Tibial nerve (tissue), 4 donors: ENCODE measurements around the gene MYO7A.

ENCODE experiments used
- CTCF ChIP-seq, 5 experiments: fragments of 200-600 bp in 3 of 5; fragments of 450-650 bp in 2 of 5; sonication (generic) in 3 of 5; IDR thresholded peaks; one replicate each; pipeline ENCODE4 v1.5.1; 2016 to 2019; ENCODE audit warnings: antibody characterized with exemption in 5 of 5, mild to moderate bottlenecking in 3 of 5, moderate library complexity in 2 of 5
- EP300 ChIP-seq, 2 donors: sonication (generic); formaldehyde crosslinking; IDR thresholded peaks; one replicate each; pipeline ENCODE4 v1.6.1; 2017; ENCODE audit warnings: antibody characterized with exemption in 2 of 2, mild to moderate bottlenecking in 1 of 2
- POLR2A ChIP-seq, 2 donors: fragments of 450-650 bp; IDR thresholded peaks; one replicate each; pipeline ENCODE4 v1.6.1; 2017; ENCODE audit warnings: antibody characterized with exemption in 2 of 2, mild to moderate bottlenecking in 2 of 2, moderate library complexity in 2 of 2

DNA sequence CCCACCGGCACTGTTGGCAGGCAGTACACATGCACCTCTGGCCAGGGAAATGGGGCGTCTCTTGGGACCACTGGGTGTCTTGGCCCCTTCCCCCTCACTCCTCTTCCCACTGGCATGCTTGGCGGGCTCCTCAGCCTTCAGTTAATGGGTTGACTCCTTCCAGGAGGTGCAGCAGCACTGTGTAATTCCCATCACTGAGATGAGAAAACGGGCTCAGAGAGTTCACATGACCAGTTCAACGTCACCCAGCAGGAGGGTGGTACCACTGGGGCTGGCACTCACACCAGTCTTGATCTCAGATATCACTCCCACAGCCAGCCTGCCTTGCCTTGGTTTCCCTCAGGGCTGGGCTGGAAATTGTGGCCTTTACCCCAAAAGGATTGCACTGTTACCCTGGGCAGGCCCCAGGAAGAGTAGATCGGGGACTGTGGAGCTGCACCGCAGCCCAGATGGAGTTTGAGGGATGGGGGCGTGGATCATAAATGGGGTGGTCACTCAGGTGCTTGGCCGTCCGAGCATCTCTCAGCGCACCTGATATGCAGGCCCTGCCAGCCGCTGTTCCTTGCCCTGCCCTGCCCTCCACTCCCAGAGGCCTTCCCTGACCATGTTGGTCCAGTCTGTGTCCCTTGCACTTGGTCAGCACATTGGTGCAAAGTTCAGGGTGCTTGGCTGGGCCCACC is 44.3 kb upstream of the MYO7A start:
- no peak for TF ChIP-seq POLR2A (IDR thresholded peaks at IDR 0.05)
- no peak for TF ChIP-seq CTCF (IDR thresholded peaks at IDR 0.05)
- TF ChIP-seq EP300 (IDR thresholded peaks at IDR 0.05): no peak
